ENCODE results near the gene CYP1B1.

- TF ChIP-seq YY1 (IDR thresholded peaks at IDR 0.05; ENCODE audit: insufficient read depth, insufficient read length) (no peak), SUZ12 (IDR thresholded peaks at IDR 0.05; ENCODE audit: extremely low read depth, insufficient read depth, insufficient read length) (no peak)
These were observed 38.2 kb upstream of the CYP1B1 start for GRCh38 chr2:38113981-38114708.

Measured in NT2/D1 (cell line).